ENCODE results near the gene EPS15. TPM values are rescaled to one million over a fixed set of nuclear protein-coding genes. Genes with fewer than 3 reads are reported as not detected.
A peak's percentile ranks its signal among the peaks of the same experiment; 100 is the strongest.

The EPS15 gene
- total RNA-seq (2014; rRNA removed; shearing (Covaris generic)) (41.1 and 41.6 TPM in 2 replicates), polyA plus RNA-seq (2016; fragmentation: Nextera tagmentation; extraction: Ambion mirVana) (25.9 and 26.9 TPM in 2 replicates)

GRCh38 chr1:51519048-51519864 lies at the start of gene EPS15:
TSS of gene EPS15 (minus strand) at chr1:51519266. CDS start at chr1:51519231, 35 bp downstream.
- peak within 1 kb of the TSS; percentile 86 for H3K4me3 ChIP-seq
- peak; percentile 92 for DNase-seq
- TF ChIP-seq EZH2 (IDR thresholded peaks at IDR 0.05; ENCODE audit: insufficient read depth, poor library complexity, severe bottlenecking) (no peak), EZH2phosphoT487 (IDR thresholded peaks at IDR 0.05; ENCODE audit: insufficient read depth, low read depth) (no peak)
- in situ Hi-C loops (cut with MboI): no loop called here
- no peaks in the 10 kb centered on the region for H3K9me2 ChIP-seq (ENCODE audit: insufficient read depth)
- no peaks in the 10 kb centered on the region for H3K9me3 ChIP-seq (ENCODE audit: low read depth)
- H3K27ac ChIP-seq: peak within 1 kb of the TSS; percentile 56
- peaks cover 37% of the 10 kb centered on the region for H3F3A ChIP-seq (ENCODE audit: insufficient read depth)
- H3K79me2 ChIP-seq (ENCODE audit: insufficient read depth): peaks cover 44% of the 10 kb centered on the region
- H3K27me3 ChIP-seq (replicated peaks; ENCODE audit: insufficient read depth): no peaks in the 10 kb centered on the region
- H3K4me1 ChIP-seq (ENCODE audit: insufficient read depth): peaks cover 44% of the 10 kb centered on the region
- H3K36me3 ChIP-seq (ENCODE audit: low read depth): no peaks in the 10 kb centered on the region
- H3K9ac ChIP-seq: peak within 1 kb of the TSS; percentile 82
- H2AFZ ChIP-seq: peak within 1 kb of the TSS; percentile 75
- H3K4me2 ChIP-seq (ENCODE audit: unreplicated experiment): peak within 1 kb of the TSS; percentile 96
- no peaks in the 10 kb centered on the region; the same call in 1 of the 2 replicates for H4K20me1 ChIP-seq (ENCODE audit: insufficient read depth)
- WGBS, 2 experiments (ENCODE audit: low coverage in 1 of 2, low lambda C conversion rate in 2 of 2, missing lambda C conversion rate in 2 of 2): 1 to 2% methylated on average over 15 to 55 of the region's 56 CpGs

GRCh38 chr1:51568231-51568935 lies 49.3 kb upstream of the EPS15 start:
- no peak overlapping the region for H3K4me3 ChIP-seq
- peak overlapping the region; percentile 19; the same call in 1 of the 2 replicates for H3K9ac ChIP-seq
- no peaks in the 10 kb centered on the region for H4K20me1 ChIP-seq (ENCODE audit: insufficient read depth)
- no peaks in the 10 kb centered on the region for H3K79me2 ChIP-seq (ENCODE audit: insufficient read depth)
- H2AFZ ChIP-seq: no peak overlapping the region
- no peaks in the 10 kb centered on the region for H3K36me3 ChIP-seq (ENCODE audit: low read depth)
- in situ Hi-C loops (cut with MboI): no loop called here
- H3K27ac ChIP-seq: peak overlapping the region; percentile 41
- peak overlapping the region; percentile 54 for H3K4me2 ChIP-seq (ENCODE audit: unreplicated experiment)
- H3K9me3 ChIP-seq (ENCODE audit: low read depth): no peaks in the 10 kb centered on the region
- WGBS, 2 experiments (ENCODE audit: low coverage in 1 of 2, low lambda C conversion rate in 2 of 2, missing lambda C conversion rate in 2 of 2): 93 to 97% methylated on average over 7 of the region's 7 CpGs
- peaks cover 44% of the 10 kb centered on the region for H3K4me1 ChIP-seq (ENCODE audit: insufficient read depth)
- no peaks in the 10 kb centered on the region for H3K27me3 ChIP-seq (replicated peaks; ENCODE audit: insufficient read depth)
- peaks cover 35% of the 10 kb centered on the region for H3F3A ChIP-seq (ENCODE audit: insufficient read depth)
- TF ChIP-seq EZH2phosphoT487 (IDR thresholded peaks at IDR 0.05; ENCODE audit: insufficient read depth, low read depth) (no peak), EZH2 (IDR thresholded peaks at IDR 0.05; ENCODE audit: insufficient read depth, poor library complexity, severe bottlenecking) (no peak)
- H3K9me2 ChIP-seq (ENCODE audit: insufficient read depth): no peaks in the 10 kb centered on the region
- peak; percentile 27 for DNase-seq

- Histone ChIP-seq H3K36me3 (ENCODE audit: low read depth) (no peaks in the 10 kb centered on the region), H3K9ac (peak overlapping the region; percentile 19; the same call in 1 of the 2 replicates), H3K4me2 (ENCODE audit: unreplicated experiment) (peak overlapping the region; percentile 54), H4K20me1 (ENCODE audit: insufficient read depth) (no peaks in the 10 kb centered on the region), H3K79me2 (ENCODE audit: insufficient read depth) (no peaks in the 10 kb centered on the region), H2AFZ (no peak overlapping the region), H3F3A (ENCODE audit: insufficient read depth) (peaks cover 35% of the 10 kb centered on the region), H3K9me3 (ENCODE audit: low read depth) (no peaks in the 10 kb centered on the region), H3K4me3 (no peak overlapping the region), H3K27me3 (replicated peaks; ENCODE audit: insufficient read depth) (no peaks in the 10 kb centered on the region), H3K27ac (peak overlapping the region; percentile 41), H3K9me2 (ENCODE audit: insufficient read depth) (no peaks in the 10 kb centered on the region), H3K4me1 (ENCODE audit: insufficient read depth) (peaks cover 44% of the 10 kb centered on the region)
- TF ChIP-seq EZH2phosphoT487 (IDR thresholded peaks at IDR 0.05; ENCODE audit: insufficient read depth, low read depth) (peak; percentile 93; the same call in 1 of the 2 replicates), EZH2 (IDR thresholded peaks at IDR 0.05; ENCODE audit: insufficient read depth, poor library complexity, severe bottlenecking) (no peak)
- DNase-seq: peak; percentile 94
- in situ Hi-C loops (cut with MboI): no loop called here
These were observed 48.6 kb upstream of the EPS15 start for GRCh38 chr1:51567653-51568052.

- Histone ChIP-seq H3K79me2 (ENCODE audit: insufficient read depth) (no peaks in the 10 kb centered on the region), H3K4me2 (ENCODE audit: unreplicated experiment) (no peak overlapping the region), H3K4me3 (no peak overlapping the region), H3K36me3 (ENCODE audit: low read depth) (no peaks in the 10 kb centered on the region), H3K9me3 (ENCODE audit: low read depth) (no peaks in the 10 kb centered on the region), H4K20me1 (ENCODE audit: insufficient read depth) (no peaks in the 10 kb centered on the region), H3K27ac (no peak overlapping the region), H2AFZ (no peak overlapping the region), H3K27me3 (replicated peaks; ENCODE audit: insufficient read depth) (no peaks in the 10 kb centered on the region), H3K9ac (no peak overlapping the region), H3K4me1 (ENCODE audit: insufficient read depth) (peaks cover 44% of the 10 kb centered on the region), H3K9me2 (ENCODE audit: insufficient read depth) (no peaks in the 10 kb centered on the region), H3F3A (ENCODE audit: insufficient read depth) (peaks cover 35% of the 10 kb centered on the region)
- no peak for TF ChIP-seq EZH2phosphoT487 (IDR thresholded peaks at IDR 0.05; ENCODE audit: insufficient read depth, low read depth)
- no peak for TF ChIP-seq EZH2 (IDR thresholded peaks at IDR 0.05; ENCODE audit: insufficient read depth, poor library complexity, severe bottlenecking)
- WGBS, 2 experiments (ENCODE audit: low coverage in 1 of 2, low lambda C conversion rate in 2 of 2, missing lambda C conversion rate in 2 of 2): 99 to 100% methylated on average over 3 of the region's 3 CpGs
- no peak for DNase-seq
- in situ Hi-C loops (cut with MboI): no loop called here
These were observed 47.2 kb upstream of the EPS15 start for GRCh38 chr1:51566260-51566659.

Measured in GM23248 (cell line).